DOHH2 (cell line): ENCODE results near the gene C11orf91.
"Not testable (repeated sequence)": the region's sequence is repeated elsewhere in the genome, so short reads cannot be mapped to it uniquely, and the experiment has no call there.

ENCODE experiments used
- H3F3A ChIP-seq: fragments of 200-600 bp; sonication (generic), shearing (Covaris generic); 2 replicates; pipeline ENCODE4 v1.6.0; 2016; ENCODE audit warnings: antibody characterized with exemption, mild to moderate bottlenecking; ENCODE audit not compliant: control insufficient read depth, insufficient read depth
- H3K27ac ChIP-seq: fragments of 200-600 bp; sonication (generic); 2 replicates; pipeline ENCODE4 v1.5.1; 2014; ENCODE audit warnings: low read depth, mild to moderate bottlenecking, low read length, moderate library complexity
- H3K27me3 ChIP-seq: fragments of 200-600 bp; sonication (generic); 2 replicates; pipeline ENCODE4 v1.6.1; 2014; ENCODE audit warnings: mild to moderate bottlenecking, low read length, mixed read lengths; ENCODE audit not compliant: control insufficient read depth
- H3K36me3 ChIP-seq: fragments of 200-600 bp; sonication (generic); 2 replicates; pipeline ENCODE4 v1.6.1; 2014; ENCODE audit warnings: mild to moderate bottlenecking, low read length, moderate library complexity, mixed read lengths; ENCODE audit not compliant: control insufficient read depth
- H3K4me1 ChIP-seq: fragments of 200-600 bp; sonication (generic); 2 replicates; pipeline ENCODE4 v1.6.1; 2014; ENCODE audit warnings: mild to moderate bottlenecking, low read length, mixed read lengths; ENCODE audit not compliant: control insufficient read depth
- H3K4me2 ChIP-seq: fragments of 200-600 bp; sonication (generic); 2 replicates; pipeline ENCODE4 v1.6.0; 2014; ENCODE audit warnings: mild to moderate bottlenecking, low read length, moderate library complexity
- H3K4me3 ChIP-seq: fragments of 200-600 bp; sonication (generic); 2 replicates; pipeline ENCODE4 v1.5.1; 2014; ENCODE audit warnings: mild to moderate bottlenecking, low read length, mixed read lengths
- H3K79me2 ChIP-seq: fragments of 200-600 bp; sonication (generic); 2 replicates; pipeline ENCODE4 v1.6.1; 2014; ENCODE audit warnings: mild to moderate bottlenecking, low read length, mixed read lengths; ENCODE audit not compliant: control insufficient read depth
- H3K9me2 ChIP-seq: fragments of 200-600 bp; sonication (generic); replicated peaks from 2 replicates; pipeline ENCODE4 v1.6.1; 2014; ENCODE audit warnings: mild to moderate bottlenecking, low read length, mixed read lengths; ENCODE audit not compliant: control insufficient read depth
- H3K9me3 ChIP-seq: fragments of 200-600 bp; sonication (generic); 2 replicates; pipeline ENCODE4 v1.6.1; 2014; ENCODE audit warnings: antibody characterized with exemption, low read length, mixed read lengths; ENCODE audit not compliant: control insufficient read depth, insufficient read depth
- H4K20me1 ChIP-seq: fragments of 200-600 bp; sonication (generic); 2 replicates; pipeline ENCODE4 v1.6.0; 2014; ENCODE audit warnings: low read depth, mild to moderate bottlenecking, antibody characterized with exemption, low read length, moderate library complexity; ENCODE audit not compliant: control insufficient read depth, insufficient read depth
- CTCF ChIP-seq: fragments of 200-600 bp; sonication (generic); IDR thresholded peaks from one replicate; pipeline ENCODE4 v1.5.1; 2014; ENCODE audit warnings: antibody characterized with exemption, mild to moderate bottlenecking, low read depth, low read length; ENCODE audit not compliant: poor library complexity, severe bottlenecking
- EZH2phosphoT487 ChIP-seq: fragments of 200-600 bp; sonication (generic); IDR thresholded peaks from 2 replicates; pipeline ENCODE4 v1.6.1; 2017; ENCODE audit warnings: borderline replicate concordance, mild to moderate bottlenecking, antibody characterized with exemption, low read length, moderate library complexity, mixed read lengths

Gene C11orf91

GRCh38 chr11:33682446-33682845 lies 18.2 kb downstream of the C11orf91 start:
- H3K27me3 ChIP-seq = no peaks in the 10 kb centered on the region
- no peak overlapping the region for H3K4me2 ChIP-seq
- no peaks in the 10 kb centered on the region for H3K9me3 ChIP-seq
- H3K4me3 ChIP-seq = no peak overlapping the region
- no peaks in the 10 kb centered on the region for H3K79me2 ChIP-seq
- no peaks in the 10 kb centered on the region for H4K20me1 ChIP-seq
- no peak for TF ChIP-seq EZH2phosphoT487
- no peak for TF ChIP-seq CTCF
- no peak overlapping the region for H3K27ac ChIP-seq
- H3F3A ChIP-seq = no peaks in the 10 kb centered on the region
- H3K36me3 ChIP-seq = no peaks in the 10 kb centered on the region
- no peaks in the 10 kb centered on the region for H3K9me2 ChIP-seq
- H3K4me1 ChIP-seq = no peaks in the 10 kb centered on the region

- Histone ChIP-seq H3K79me2 (no peaks in the 10 kb centered on the region), H3K9me3 (no peaks in the 10 kb centered on the region), H3K36me3 (no peaks in the 10 kb centered on the region), H3K4me2 (no peak overlapping the region), H3K4me3 (no peak overlapping the region), H3K9me2 (no peaks in the 10 kb centered on the region), H3K27ac (no peak overlapping the region), H3K4me1 (no peaks in the 10 kb centered on the region), H4K20me1 (no peaks in the 10 kb centered on the region), H3K27me3 (no peaks in the 10 kb centered on the region), H3F3A (no peaks in the 10 kb centered on the region)
- TF ChIP-seq EZH2phosphoT487 = no peak
- TF ChIP-seq CTCF = no peak
Observed at GRCh38 chr11:33682019-33682418, 18.6 kb downstream of the C11orf91 start.

GRCh38 chr11:33678616-33679015 lies 22.0 kb downstream of the C11orf91 start:
- not testable (repeated sequence) for H3K4me2 ChIP-seq, H3K27ac ChIP-seq, H3K4me1 ChIP-seq, H3F3A ChIP-seq, H3K9me2 ChIP-seq, H3K36me3 ChIP-seq, H3K27me3 ChIP-seq, H3K79me2 ChIP-seq, H4K20me1 ChIP-seq, H3K9me3 ChIP-seq, H3K4me3 ChIP-seq

- H3K27me3 ChIP-seq = no peaks in the 10 kb centered on the region
- no peaks in the 10 kb centered on the region for H3K4me1 ChIP-seq
- no peaks in the 10 kb centered on the region for H4K20me1 ChIP-seq
- H3K4me3 ChIP-seq = no peak overlapping the region
- no peak overlapping the region for H3K27ac ChIP-seq
- H3K36me3 ChIP-seq = peaks cover 4% of the 10 kb centered on the region; the same call in 1 of the 2 replicates
- no peak for TF ChIP-seq CTCF
- no peak for TF ChIP-seq EZH2phosphoT487
- no peaks in the 10 kb centered on the region for H3K9me3 ChIP-seq
- H3F3A ChIP-seq = no peaks in the 10 kb centered on the region
- H3K9me2 ChIP-seq = no peaks in the 10 kb centered on the region
- no peaks in the 10 kb centered on the region for H3K79me2 ChIP-seq
- H3K4me2 ChIP-seq = no peak overlapping the region
Observed at GRCh38 chr11:33674035-33674814, 26.4 kb downstream of the C11orf91 start.
